ENCODE measurements around the gene LGI4.

LGI4 gene

GRCh38 chr19:35076657-35077056 lies 58.2 kb downstream of the LGI4 start:
- TF ChIP-seq GATA1 (IDR thresholded peaks at IDR 0.05; ENCODE audit: low read depth, low read length) = no peak
- TF ChIP-seq POLR2A (IDR thresholded peaks at IDR 0.05; ENCODE audit: low read length) = no peak

DNA sequence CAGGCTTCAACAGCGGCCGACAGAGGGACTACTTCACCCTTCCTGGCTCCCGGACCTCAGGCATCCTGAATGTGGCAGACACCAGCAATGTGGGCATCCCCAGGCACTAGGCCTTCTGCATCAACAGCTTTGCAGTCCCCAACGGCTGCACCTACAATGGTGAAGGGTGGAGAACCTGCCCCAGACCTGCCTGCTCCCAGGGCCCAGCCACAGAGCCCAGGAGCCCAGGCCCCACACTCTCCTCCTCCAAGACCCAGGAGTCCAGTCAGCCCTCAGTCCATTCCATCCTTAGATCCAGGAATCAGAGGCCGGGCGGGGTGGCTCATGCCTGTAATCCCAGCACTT lies 58.9 kb downstream of the LGI4 start:
- no peak for TF ChIP-seq POLR2A (IDR thresholded peaks at IDR 0.05; ENCODE audit: low read length)
- no peak for TF ChIP-seq GATA1 (IDR thresholded peaks at IDR 0.05; ENCODE audit: low read depth, low read length)
- DNase-seq = no peak

More at GRCh38 chr19:35076657-35077056, 58.2 kb downstream of the LGI4 start:
- no peak for DNase-seq

DNA sequence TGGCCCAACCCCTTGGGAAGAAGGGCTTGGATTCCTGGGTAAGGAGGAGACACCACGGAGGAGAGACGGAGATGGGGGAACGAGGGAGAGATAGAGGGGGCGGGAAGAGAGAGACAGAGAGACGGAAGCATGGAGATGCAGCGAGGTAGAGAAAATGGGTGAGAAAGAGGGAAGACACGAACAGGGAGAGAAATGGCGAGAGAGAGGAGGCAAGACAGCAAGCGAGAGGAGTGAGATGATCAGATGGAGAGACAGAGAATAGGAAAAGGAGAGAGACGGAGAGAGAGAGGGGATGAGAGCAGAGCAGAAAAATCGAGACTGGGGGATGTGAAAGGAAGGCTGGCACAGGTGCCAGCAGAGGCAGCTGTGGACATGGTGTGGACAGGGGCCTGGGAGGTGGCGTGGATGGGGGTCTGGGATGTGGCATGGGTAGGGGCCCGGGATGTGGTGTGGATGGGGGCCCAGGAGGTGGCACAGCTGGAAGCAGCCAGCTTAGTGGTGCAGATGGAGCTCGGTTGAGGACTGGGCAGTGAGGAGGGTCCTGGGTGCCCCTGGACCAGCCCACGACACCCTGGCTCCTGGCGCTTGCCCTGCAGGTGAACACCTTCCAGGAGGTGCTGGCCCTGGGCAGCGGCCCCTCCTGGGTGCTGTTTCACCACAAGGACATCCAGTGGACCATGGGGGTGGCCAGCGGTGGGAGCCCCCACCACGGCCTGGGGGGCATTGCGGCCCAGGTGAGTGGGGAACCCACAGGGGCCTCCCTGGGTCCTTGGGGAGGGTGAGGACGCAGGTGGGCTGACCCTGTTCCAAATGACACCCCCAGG lies 59.4 kb downstream of the LGI4 start:
- DNase-seq = no peak
- TF ChIP-seq GATA1 (IDR thresholded peaks at IDR 0.05; ENCODE audit: low read depth, low read length) = no peak
- TF ChIP-seq POLR2A (IDR thresholded peaks at IDR 0.05; ENCODE audit: low read length) = no peak

All from erythroblast (primary cell).